22Rv1 (cell line): ENCODE results near the gene SIPA1L3.

Experiments used
- ZFX ChIP-seq: fragments of 450-650 bp; IDR thresholded peaks from 2 replicates; pipeline ENCODE4 v1.6.1; 2017; ENCODE audit warnings: antibody characterized with exemption, borderline replicate concordance
- TF ChIP-seq, protein P1 (sequence below): fragments of 450-650 bp; IDR thresholded peaks from 2 replicates; pipeline ENCODE4 v1.5.1; 2017; ENCODE audit warnings: mild to moderate bottlenecking

DNA sequence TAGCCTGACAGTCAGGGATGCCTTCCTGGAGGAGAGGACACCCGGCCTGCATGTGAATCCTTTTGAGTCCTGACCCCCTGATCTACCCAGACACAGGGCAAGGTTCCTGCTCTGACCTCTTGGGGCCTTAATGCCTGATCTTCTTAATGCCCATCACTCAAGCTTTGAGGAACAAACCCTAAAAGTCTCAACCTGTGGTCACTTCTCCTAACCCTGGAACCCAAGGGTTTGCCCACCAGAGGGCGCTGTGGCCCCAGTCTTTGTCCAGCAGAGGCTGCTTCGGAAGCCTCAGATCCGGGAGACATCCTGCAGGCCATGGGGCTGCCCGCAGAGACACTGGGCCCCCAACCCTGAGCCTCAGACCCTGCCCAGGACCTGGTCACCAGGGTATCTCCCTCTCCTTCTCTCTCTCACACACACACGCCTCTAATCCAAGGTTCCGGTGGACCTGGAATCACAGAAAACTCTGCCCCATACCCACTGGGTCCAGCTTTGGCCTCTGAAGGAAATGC lies 326.8 kb downstream of the SIPA1L3 start:
- TF ChIP-seq, protein P1, sequence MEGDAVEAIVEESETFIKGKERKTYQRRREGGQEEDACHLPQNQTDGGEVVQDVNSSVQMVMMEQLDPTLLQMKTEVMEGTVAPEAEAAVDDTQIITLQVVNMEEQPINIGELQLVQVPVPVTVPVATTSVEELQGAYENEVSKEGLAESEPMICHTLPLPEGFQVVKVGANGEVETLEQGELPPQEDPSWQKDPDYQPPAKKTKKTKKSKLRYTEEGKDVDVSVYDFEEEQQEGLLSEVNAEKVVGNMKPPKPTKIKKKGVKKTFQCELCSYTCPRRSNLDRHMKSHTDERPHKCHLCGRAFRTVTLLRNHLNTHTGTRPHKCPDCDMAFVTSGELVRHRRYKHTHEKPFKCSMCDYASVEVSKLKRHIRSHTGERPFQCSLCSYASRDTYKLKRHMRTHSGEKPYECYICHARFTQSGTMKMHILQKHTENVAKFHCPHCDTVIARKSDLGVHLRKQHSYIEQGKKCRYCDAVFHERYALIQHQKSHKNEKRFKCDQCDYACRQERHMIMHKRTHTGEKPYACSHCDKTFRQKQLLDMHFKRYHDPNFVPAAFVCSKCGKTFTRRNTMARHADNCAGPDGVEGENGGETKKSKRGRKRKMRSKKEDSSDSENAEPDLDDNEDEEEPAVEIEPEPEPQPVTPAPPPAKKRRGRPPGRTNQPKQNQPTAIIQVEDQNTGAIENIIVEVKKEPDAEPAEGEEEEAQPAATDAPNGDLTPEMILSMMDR = peak; percentile 88
- TF ChIP-seq ZFX = no peak
